C4-2B (cell line): Measurements from ENCODE around the gene ESR2.
A peak's percentile ranks its signal among the peaks of the same experiment; 100 is the strongest.

ENCODE experiments used
- H3K27ac ChIP-seq: fragments of 450-650 bp; 2 replicates; pipeline ENCODE4 v1.5.1; 2017
- ZFX ChIP-seq: fragments of 450-650 bp; IDR thresholded peaks from 2 replicates; pipeline ENCODE4 v1.6.1; 2017
- TF ChIP-seq, protein P1 (sequence below): fragments of 450-650 bp; conservative IDR thresholded peaks from 2 replicates; pipeline ENCODE4 v1.5.1; 2017; ENCODE audit warnings: mild to moderate bottlenecking

The ESR2 gene

GRCh38 chr14:64095620-64096019 is 198.6 kb downstream of the ESR2 start:
- H3K27ac ChIP-seq: no peak overlapping the region
- TF ChIP-seq ZFX: no peak
- TF ChIP-seq, protein P1, sequence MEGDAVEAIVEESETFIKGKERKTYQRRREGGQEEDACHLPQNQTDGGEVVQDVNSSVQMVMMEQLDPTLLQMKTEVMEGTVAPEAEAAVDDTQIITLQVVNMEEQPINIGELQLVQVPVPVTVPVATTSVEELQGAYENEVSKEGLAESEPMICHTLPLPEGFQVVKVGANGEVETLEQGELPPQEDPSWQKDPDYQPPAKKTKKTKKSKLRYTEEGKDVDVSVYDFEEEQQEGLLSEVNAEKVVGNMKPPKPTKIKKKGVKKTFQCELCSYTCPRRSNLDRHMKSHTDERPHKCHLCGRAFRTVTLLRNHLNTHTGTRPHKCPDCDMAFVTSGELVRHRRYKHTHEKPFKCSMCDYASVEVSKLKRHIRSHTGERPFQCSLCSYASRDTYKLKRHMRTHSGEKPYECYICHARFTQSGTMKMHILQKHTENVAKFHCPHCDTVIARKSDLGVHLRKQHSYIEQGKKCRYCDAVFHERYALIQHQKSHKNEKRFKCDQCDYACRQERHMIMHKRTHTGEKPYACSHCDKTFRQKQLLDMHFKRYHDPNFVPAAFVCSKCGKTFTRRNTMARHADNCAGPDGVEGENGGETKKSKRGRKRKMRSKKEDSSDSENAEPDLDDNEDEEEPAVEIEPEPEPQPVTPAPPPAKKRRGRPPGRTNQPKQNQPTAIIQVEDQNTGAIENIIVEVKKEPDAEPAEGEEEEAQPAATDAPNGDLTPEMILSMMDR: no peak

GRCh38 chr14:64092940-64093339 is 201.2 kb downstream of the ESR2 start:
- no peak overlapping the region for H3K27ac ChIP-seq
- no peak for TF ChIP-seq ZFX
- TF ChIP-seq, protein P1: no peak

DNA sequence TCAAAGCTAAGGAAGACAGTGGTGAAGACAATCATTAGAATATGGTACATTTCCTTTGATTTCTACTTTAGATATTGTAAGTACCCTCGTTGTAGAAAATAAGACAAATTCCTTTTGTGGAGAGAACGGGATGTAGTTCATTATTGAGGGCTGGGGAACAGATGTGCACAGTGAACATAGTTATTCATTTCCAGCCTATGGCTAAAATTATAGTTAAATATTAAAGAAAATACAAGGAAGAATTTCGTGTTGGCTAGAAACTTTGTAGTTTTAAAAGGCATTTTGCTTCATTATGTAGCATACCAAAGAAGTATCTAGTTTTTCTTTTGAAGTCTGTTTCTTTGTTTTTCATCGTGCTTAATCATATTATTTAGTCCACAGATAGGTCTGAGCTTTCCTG is 201.8 kb downstream of the ESR2 start:
- TF ChIP-seq ZFX: no peak
- TF ChIP-seq, protein P1: no peak
- no peak overlapping the region for H3K27ac ChIP-seq

DNA sequence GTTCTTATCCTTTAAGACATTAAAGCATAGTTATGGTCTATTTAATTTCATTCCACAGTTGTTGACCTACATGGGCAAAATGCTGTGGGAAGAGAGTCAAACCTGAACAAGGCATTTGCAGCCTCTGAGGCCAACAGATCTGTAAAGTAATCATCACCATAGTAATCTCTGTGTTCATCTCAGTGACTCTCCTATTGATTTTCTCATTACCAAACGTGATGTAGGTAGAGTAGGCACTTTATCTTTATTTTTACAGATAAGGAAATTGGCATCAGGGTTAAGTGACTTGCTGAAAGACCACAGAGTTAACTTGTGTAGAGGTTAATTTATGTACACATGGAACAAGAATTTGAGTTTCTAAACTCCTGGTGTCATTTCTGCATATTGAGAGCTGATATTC is 203.0 kb downstream of the ESR2 start:
- no peak for TF ChIP-seq ZFX
- TF ChIP-seq, protein P1: no peak
- H3K27ac ChIP-seq: no peak overlapping the region

DNA sequence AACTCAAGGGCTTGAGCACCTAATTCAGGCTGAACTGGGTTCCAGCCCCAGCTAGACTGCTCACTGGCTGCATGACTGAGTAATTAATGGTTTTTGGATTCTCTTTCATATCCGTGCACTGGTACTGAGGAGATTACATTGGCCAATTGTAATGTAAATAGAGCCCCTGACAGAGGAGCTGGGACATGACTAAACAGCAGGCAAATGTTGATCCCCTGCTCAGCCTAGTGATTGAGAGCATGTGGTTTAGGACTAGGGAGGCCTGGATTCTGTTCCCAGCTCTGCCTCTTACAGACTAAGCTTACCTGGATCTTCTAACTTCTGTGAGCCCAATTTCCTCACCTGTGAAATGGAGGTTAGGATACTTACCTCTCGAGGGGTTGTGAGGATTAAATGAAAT is 204.3 kb downstream of the ESR2 start:
- no peak overlapping the region for H3K27ac ChIP-seq
- TF ChIP-seq ZFX: no peak
- TF ChIP-seq, protein P1: no peak

DNA sequence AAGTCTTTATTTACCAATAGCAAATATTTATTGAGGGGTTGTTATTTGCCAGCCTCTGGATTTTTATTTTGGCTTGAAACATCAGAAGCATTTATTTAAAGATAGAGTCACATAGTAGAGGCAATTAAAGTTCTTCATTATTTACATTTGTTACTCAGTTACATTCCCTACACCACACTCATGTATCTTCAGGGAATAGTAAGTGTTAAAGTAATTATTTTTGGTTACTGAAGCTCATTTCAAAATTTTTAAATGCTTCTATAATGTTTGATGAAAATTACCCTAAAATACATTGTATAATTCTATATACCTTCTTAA is 205.6 kb downstream of the ESR2 start:
- TF ChIP-seq, protein P1: no peak
- no peak for TF ChIP-seq ZFX
- H3K27ac ChIP-seq: peak overlapping the region; percentile 43; the same call in 1 of the 2 replicates

- H3K27ac ChIP-seq: no peak overlapping the region
- TF ChIP-seq, protein P1: no peak
- TF ChIP-seq ZFX: no peak
These were observed 211.3 kb downstream of the ESR2 start for GRCh38 chr14:64082837-64083236.
